Endodermal cell (in vitro differentiated cells): ENCODE results near the gene SLC35B2. TPM values are rescaled to one million over a fixed set of nuclear protein-coding genes. Genes with fewer than 3 reads are reported as not detected.

Source experiments
- DNase-seq: peaks from one replicate; pipeline ENCODE4 v3.0.0-alpha.2; 2017
- H3K27ac ChIP-seq: 2 replicates; pipeline ENCODE4 v1.5.1; 2013; ENCODE audit warnings: mild to moderate bottlenecking, low read depth, low read length, moderate library complexity
- H3K27me3 ChIP-seq: 2 replicates; pipeline ENCODE4 v1.6.1; 2013; ENCODE audit warnings: mild to moderate bottlenecking, low read length, moderate library complexity; ENCODE audit not compliant: insufficient read depth, control insufficient read depth, poor library complexity, severe bottlenecking
- H3K36me3 ChIP-seq: 2 replicates; pipeline ENCODE4 v1.7.0; 2013; ENCODE audit warnings: mild to moderate bottlenecking, low read length, moderate library complexity; ENCODE audit not compliant: control insufficient read depth, insufficient read depth
- H3K4me1 ChIP-seq: one replicate; pipeline ENCODE4 v1.7.0; 2013; ENCODE audit warnings: low read length; ENCODE audit not compliant: control insufficient read depth, insufficient read depth
- H3K4me3 ChIP-seq: 2 replicates; pipeline ENCODE4 v1.5.1; 2013; ENCODE audit warnings: mild to moderate bottlenecking, low read length, moderate library complexity
- H3K9ac ChIP-seq: 2 replicates; pipeline ENCODE4 v1.6.1; 2013; ENCODE audit warnings: mild to moderate bottlenecking, low read length, moderate library complexity; ENCODE audit not compliant: poor library complexity, severe bottlenecking; ENCODE audit errors: extremely low read depth
- H3K9me3 ChIP-seq: 2 replicates; pipeline ENCODE4 v1.6.1; 2013; ENCODE audit warnings: mild to moderate bottlenecking, low read length, moderate library complexity; ENCODE audit not compliant: control insufficient read depth
- H3K27ac Mint-ChIP-seq: 2 replicates; pipeline ENCODE4 v1.8.0; 2020; ENCODE audit warnings: mixed read lengths
- H3K27me3 Mint-ChIP-seq: 2 replicates; pipeline ENCODE4 v1.8.0; 2021; ENCODE audit warnings: mild to moderate bottlenecking, mixed read lengths; ENCODE audit not compliant: insufficient read depth
- H3K36me3 Mint-ChIP-seq: 2 replicates; pipeline ENCODE4 v1.8.0; 2020; ENCODE audit warnings: low read depth, mixed read lengths
- H3K4me1 Mint-ChIP-seq: 2 replicates; pipeline ENCODE4 v1.8.0; 2020; ENCODE audit warnings: mixed read lengths
- H3K4me3 Mint-ChIP-seq: 2 replicates; pipeline ENCODE4 v1.8.0; 2020; ENCODE audit warnings: mild to moderate bottlenecking, moderate library complexity, mixed read lengths
- H3K9me3 Mint-ChIP-seq: 2 replicates; pipeline ENCODE4 v1.8.0; 2020; ENCODE audit warnings: mild to moderate bottlenecking, mixed read lengths
- CTCF ChIP-seq: fragments of 200-600 bp; sonication (generic); conservative IDR thresholded peaks from 2 replicates; pipeline ENCODE4 v1.5.0; 2021; ENCODE audit warnings: antibody characterized with exemption, mild to moderate bottlenecking
- WGBS, 2 experiments: methylation state at CpG; one replicate each; pipeline versions ENCODE4 v1.1.5 to v1.1.7; 2013; ENCODE audit warnings: missing lambda C conversion rate in 2 of 2, mixed read lengths in 1 of 2; ENCODE audit not compliant: insufficient coverage in 1 of 2, insufficient read length in 1 of 2; 5-methylcytosine and 5-hydroxymethylcytosine counted together
- total RNA-seq, 2 donors: library from RNA; stranded (reverse); fragmentation: NEBNext Ultra II Directional in 1 of 2; extraction: Animal tissue kit (Norgen Biotek cat#: 25700) in 1 of 2; gene quantifications; 2 replicates in 1 of 2; 3 replicates in 1 of 2; pipeline ENCODE4 v1.2.1, GENCODE V29; 2021

The SLC35B2 gene
- total RNA-seq, 2 donors from 2014 or later, result 52.5 to 54.3 TPM

GRCh38 chr6:44256775-44257024, 628 bp downstream of the SLC35B2 start:
- Mint-ChIP-seq H3K4me1 (peaks cover 22% of the 10 kb centered on the region), H3K36me3 (peaks cover 42% of the 10 kb centered on the region), H3K27me3 (no peaks in the 10 kb centered on the region), H3K4me3 (peak overlapping the region; percentile 74), H3K9me3 (no peaks in the 10 kb centered on the region), H3K27ac (peak overlapping the region; percentile 78)
- no peak for DNase-seq
- Histone ChIP-seq H3K27me3 (no peaks in the 10 kb centered on the region), H3K9me3 (no peaks in the 10 kb centered on the region), H3K36me3 (peaks cover 41% of the 10 kb centered on the region), H3K4me1 (peaks cover 3% of the 10 kb centered on the region), H3K9ac (peak overlapping the region; percentile 64), H3K27ac (peak overlapping the region; percentile 92), H3K4me3 (peak overlapping the region; percentile 96)
- no peak for TF ChIP-seq CTCF
- 0 to 1% methylated on average over 6 to 12 of the region's 12 CpGs for WGBS, 2 experiments

GRCh38 chr6:44255871-44256774, 1.2 kb downstream of the SLC35B2 start:
- Mint-ChIP-seq H3K9me3 (no peaks in the 10 kb centered on the region), H3K36me3 (peaks cover 48% of the 10 kb centered on the region), H3K27me3 (no peaks in the 10 kb centered on the region), H3K4me1 (peaks cover 24% of the 10 kb centered on the region), H3K27ac (peak overlapping the region; percentile 78), H3K4me3 (peak overlapping the region; percentile 74)
- Histone ChIP-seq H3K27ac (peak overlapping the region; percentile 92), H3K4me3 (peak overlapping the region; percentile 96), H3K36me3 (peaks cover 46% of the 10 kb centered on the region), H3K4me1 (peaks cover 3% of the 10 kb centered on the region), H3K9me3 (no peaks in the 10 kb centered on the region), H3K9ac (peak overlapping the region; percentile 64), H3K27me3 (no peaks in the 10 kb centered on the region)
- WGBS, 2 experiments, result 20 to 36% methylated on average over 8 to 15 of the region's 15 CpGs
- TF ChIP-seq CTCF, result no peak
- no peak for DNase-seq

GRCh38 chr6:44255105-44255808, 2.1 kb downstream of the SLC35B2 start:
- Mint-ChIP-seq H3K27ac (peak overlapping the region; percentile 13), H3K4me3 (peak overlapping the region; percentile 74), H3K9me3 (no peaks in the 10 kb centered on the region), H3K27me3 (no peaks in the 10 kb centered on the region), H3K36me3 (peaks cover 56% of the 10 kb centered on the region), H3K4me1 (peaks cover 26% of the 10 kb centered on the region)
- Histone ChIP-seq H3K9ac (no peak overlapping the region), H3K36me3 (peaks cover 55% of the 10 kb centered on the region), H3K27ac (no peak overlapping the region), H3K4me3 (peak overlapping the region; percentile 96), H3K9me3 (no peaks in the 10 kb centered on the region), H3K27me3 (no peaks in the 10 kb centered on the region), H3K4me1 (peaks cover 3% of the 10 kb centered on the region)
- DNase-seq, result peak; percentile 70
- WGBS, 2 experiments, result 88 to 92% methylated on average over 15 to 16 of the region's 16 CpGs
- no peak for TF ChIP-seq CTCF
